ENCODE data around the gene RPS10.
A peak's percentile ranks its signal among the peaks of the same experiment; 100 is the strongest.
"Not testable (repeated sequence)": the region's sequence is repeated elsewhere in the genome, so short reads cannot be mapped to it uniquely, and the experiment has no call there.

Gene RPS10

GRCh38 chr6:34391786-34392496 is 33.9 kb downstream of the RPS10 start:
- peak; percentile 85 for DNase-seq

GRCh38 chr6:34391473-34391785 is 34.4 kb downstream of the RPS10 start:
- no peak for DNase-seq

- DNase-seq = no peak
Observed at GRCh38 chr6:34390531-34391472, 35.1 kb downstream of the RPS10 start.

GRCh38 chr6:34389034-34389433 is 36.8 kb downstream of the RPS10 start:
- no peak for DNase-seq

GRCh38 chr6:34388421-34388820 is 37.4 kb downstream of the RPS10 start:
- DNase-seq = no peak

GRCh38 chr6:34386316-34387137 is 39.3 kb downstream of the RPS10 start:
- no peak for DNase-seq

- no peak for DNase-seq
Observed at GRCh38 chr6:34385793-34386195, 40.1 kb downstream of the RPS10 start.

- DNase-seq = no peak
Observed at GRCh38 chr6:34384321-34385153, 41.3 kb downstream of the RPS10 start.

GRCh38 chr6:34383656-34384320 is 42.1 kb downstream of the RPS10 start:
- no peak for DNase-seq

- DNase-seq = no peak
Observed at GRCh38 chr6:34383161-34383631, 42.7 kb downstream of the RPS10 start.

- DNase-seq = no peak
Observed at GRCh38 chr6:34381081-34381480, 44.8 kb downstream of the RPS10 start.

- no peak for DNase-seq
Observed at GRCh38 chr6:34378470-34378869, 47.4 kb downstream of the RPS10 start.

- DNase-seq = no peak
Observed at GRCh38 chr6:34377984-34378383, 47.9 kb downstream of the RPS10 start.

- not testable (repeated sequence) for DNase-seq
Observed at GRCh38 chr6:34377571-34377970, 48.3 kb downstream of the RPS10 start.

- DNase-seq = no peak
Observed at GRCh38 chr6:34375833-34376232, 50.0 kb downstream of the RPS10 start.

- DNase-seq = no peak
Observed at GRCh38 chr6:34374508-34374907, 51.4 kb downstream of the RPS10 start.

- DNase-seq = no peak
Observed at GRCh38 chr6:34374069-34374468, 51.8 kb downstream of the RPS10 start.

- DNase-seq = no peak
Observed at GRCh38 chr6:34373511-34373910, 52.4 kb downstream of the RPS10 start.

GRCh38 chr6:34371865-34372264 is 54.0 kb downstream of the RPS10 start:
- DNase-seq = not testable (repeated sequence)

- DNase-seq = no peak
Observed at GRCh38 chr6:34370361-34370760, 55.5 kb downstream of the RPS10 start.

- no peak for DNase-seq
Observed at GRCh38 chr6:34369385-34369784, 56.5 kb downstream of the RPS10 start.

Data from activated CD8-positive, alpha-beta memory T cell treated with anti-CD3 and anti-CD28 coated beads, Interleukin-2, amount 50 U/mL, for 48 hours (primary cell).